ENCODE data around the gene UVRAG. TPM values are rescaled to one million over a fixed set of nuclear protein-coding genes. Genes with fewer than 3 reads are reported as not detected.
"Not testable (repeated sequence)": the region's sequence is repeated elsewhere in the genome, so short reads cannot be mapped to it uniquely, and the experiment has no call there.

Gene UVRAG
- total RNA-seq, 1 experiment from 2014 or later: 16.4 TPM

GRCh38 chr11:75910426-75911145, 95.6 kb downstream of the UVRAG start:
- H3K4me3 ChIP-seq (ENCODE audit: insufficient read depth, low read depth, low read length): no peak overlapping the region
- DNase-seq: no peak
- H3K27me3 ChIP-seq (ENCODE audit: control insufficient read depth, insufficient read depth, low read length): no peaks in the 10 kb centered on the region
- no peaks in the 10 kb centered on the region for H3K36me3 ChIP-seq (replicated peaks; ENCODE audit: control insufficient read depth, insufficient read depth, low read length)

GRCh38 chr11:75911459-75911858, 96.4 kb downstream of the UVRAG start:
- Histone ChIP-seq H3K36me3 (replicated peaks; ENCODE audit: control insufficient read depth, insufficient read depth, low read length) (no peaks in the 10 kb centered on the region), H3K4me3 (ENCODE audit: insufficient read depth, low read depth, low read length) (no peak overlapping the region), H3K27me3 (ENCODE audit: control insufficient read depth, insufficient read depth, low read length) (no peaks in the 10 kb centered on the region)
- no peak for DNase-seq

DNA sequence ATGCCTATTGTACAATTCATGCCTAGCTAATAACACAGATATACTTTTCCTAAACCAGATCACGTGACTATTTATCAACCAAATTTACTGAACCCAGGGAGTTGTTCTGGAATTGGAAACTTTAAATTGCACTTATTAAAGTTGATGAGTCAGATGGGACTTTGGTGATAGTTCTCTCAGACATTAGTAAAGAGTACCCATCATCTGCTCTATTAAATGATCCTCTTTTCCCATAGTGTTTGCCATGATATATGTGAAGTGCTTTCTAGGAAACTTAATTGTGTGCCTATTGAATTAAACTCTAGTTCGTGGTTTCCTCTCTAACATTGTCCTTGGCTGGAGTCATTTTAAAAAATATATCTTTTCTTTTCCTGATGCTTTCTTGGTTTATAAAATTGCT, 99.0 kb downstream of the UVRAG start:
- H3K4me3 ChIP-seq (ENCODE audit: insufficient read depth, low read depth, low read length): no peak overlapping the region
- DNase-seq: no peak
- H3K36me3 ChIP-seq (replicated peaks; ENCODE audit: control insufficient read depth, insufficient read depth, low read length): no peaks in the 10 kb centered on the region
- no peaks in the 10 kb centered on the region for H3K27me3 ChIP-seq (ENCODE audit: control insufficient read depth, insufficient read depth, low read length)

DNA sequence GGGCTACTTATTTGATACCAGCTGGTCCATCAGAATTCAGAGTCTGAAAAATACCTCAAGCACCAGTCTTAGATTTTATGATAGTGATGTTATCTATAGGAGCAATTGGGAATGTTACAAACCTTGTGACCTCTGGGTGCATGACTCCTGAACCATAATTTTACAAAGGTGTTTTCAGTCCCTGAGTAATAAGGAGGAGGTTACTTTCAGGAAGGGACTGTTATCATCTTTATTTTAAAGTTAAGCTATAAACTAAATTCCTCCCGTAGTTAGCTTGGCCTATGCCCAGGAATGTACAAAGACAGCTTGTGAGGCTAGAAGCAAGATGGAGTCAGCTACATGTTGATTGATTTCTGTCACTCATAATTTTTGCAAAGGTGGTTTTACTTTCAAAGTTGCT, 101.9 kb downstream of the UVRAG start:
- Histone ChIP-seq H3K36me3 (replicated peaks; ENCODE audit: control insufficient read depth, insufficient read depth, low read length) (no peaks in the 10 kb centered on the region), H3K27me3 (ENCODE audit: control insufficient read depth, insufficient read depth, low read length) (no peaks in the 10 kb centered on the region), H3K4me3 (ENCODE audit: insufficient read depth, low read depth, low read length) (no peak overlapping the region)
- no peak for DNase-seq

GRCh38 chr11:75918331-75918730, 103.3 kb downstream of the UVRAG start:
- Histone ChIP-seq H3K4me3 (ENCODE audit: insufficient read depth, low read depth, low read length) (no peak overlapping the region), H3K27me3 (ENCODE audit: control insufficient read depth, insufficient read depth, low read length) (no peaks in the 10 kb centered on the region), H3K36me3 (replicated peaks; ENCODE audit: control insufficient read depth, insufficient read depth, low read length) (no peaks in the 10 kb centered on the region)
- no peak for DNase-seq

DNA sequence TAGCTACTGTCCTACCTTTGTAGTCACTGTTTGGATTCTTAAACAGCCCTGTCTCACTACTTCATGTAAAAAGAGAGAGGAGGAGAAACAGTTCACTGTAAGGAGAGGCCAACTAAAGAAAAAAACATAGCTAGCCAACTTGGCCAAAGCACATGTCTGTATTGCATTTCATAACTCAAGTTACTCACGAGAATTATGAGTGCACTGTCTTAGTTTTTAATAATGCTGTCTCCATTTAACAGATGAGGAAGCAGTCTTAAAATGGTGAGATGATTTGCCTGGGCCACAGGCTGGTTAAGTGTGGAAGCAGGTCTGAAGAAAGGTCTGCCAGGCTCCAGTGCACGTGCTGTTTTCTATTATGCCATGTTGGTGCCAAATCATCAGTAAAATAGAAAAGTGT, 104.5 kb downstream of the UVRAG start:
- no peaks in the 10 kb centered on the region for H3K27me3 ChIP-seq (ENCODE audit: control insufficient read depth, insufficient read depth, low read length)
- H3K36me3 ChIP-seq (replicated peaks; ENCODE audit: control insufficient read depth, insufficient read depth, low read length): no peaks in the 10 kb centered on the region
- no peak overlapping the region for H3K4me3 ChIP-seq (ENCODE audit: insufficient read depth, low read depth, low read length)
- DNase-seq: no peak

DNA sequence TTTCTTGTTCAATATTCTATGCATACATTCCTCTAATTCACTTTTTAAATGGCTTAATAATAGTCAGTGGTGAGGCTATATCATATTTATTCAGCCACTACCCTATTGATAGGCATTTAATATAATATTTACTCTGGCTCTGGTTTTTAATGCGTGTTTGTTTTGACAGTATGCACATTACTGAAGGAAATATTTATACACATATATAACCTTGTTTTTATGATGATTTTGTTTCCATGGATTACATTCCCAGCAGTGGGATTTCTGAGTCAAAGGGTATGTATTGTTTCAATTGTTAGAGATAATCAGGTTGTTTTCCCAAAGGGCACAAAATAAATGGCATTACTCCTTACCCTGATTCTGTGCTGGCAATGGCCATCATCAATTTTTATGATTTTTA, 105.8 kb downstream of the UVRAG start:
- no peak for DNase-seq
- Histone ChIP-seq H3K36me3 (replicated peaks; ENCODE audit: control insufficient read depth, insufficient read depth, low read length) (no peaks in the 10 kb centered on the region), H3K4me3 (ENCODE audit: insufficient read depth, low read depth, low read length) (no peak overlapping the region), H3K27me3 (ENCODE audit: control insufficient read depth, insufficient read depth, low read length) (no peaks in the 10 kb centered on the region)

DNA sequence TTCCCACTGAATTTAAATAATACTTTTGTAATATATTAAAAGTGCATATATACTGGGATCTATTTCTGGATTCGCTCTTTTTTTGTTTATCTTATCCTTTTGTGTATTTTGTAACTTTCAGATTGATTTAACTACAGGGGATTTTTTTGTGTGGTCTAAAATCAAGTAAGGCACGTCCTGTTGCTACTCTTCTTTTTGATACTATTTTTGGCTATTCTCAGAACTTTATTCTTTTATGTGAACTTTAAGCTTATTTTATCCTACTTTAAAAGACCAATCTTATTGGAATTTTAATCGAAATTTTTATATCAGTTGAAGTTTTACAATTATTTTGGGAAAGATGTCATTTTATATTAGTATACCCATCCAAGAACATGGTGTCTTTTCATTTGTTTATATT, 106.8 kb downstream of the UVRAG start:
- no peak for DNase-seq
- Histone ChIP-seq H3K36me3 (replicated peaks; ENCODE audit: control insufficient read depth, insufficient read depth, low read length) (no peaks in the 10 kb centered on the region), H3K4me3 (ENCODE audit: insufficient read depth, low read depth, low read length) (no peak overlapping the region), H3K27me3 (ENCODE audit: control insufficient read depth, insufficient read depth, low read length) (no peaks in the 10 kb centered on the region)

GRCh38 chr11:75924966-75925784, 110.2 kb downstream of the UVRAG start:
- Histone ChIP-seq H3K4me3 (ENCODE audit: insufficient read depth, low read depth, low read length) (no peak overlapping the region), H3K27me3 (ENCODE audit: control insufficient read depth, insufficient read depth, low read length) (no peaks in the 10 kb centered on the region), H3K36me3 (replicated peaks; ENCODE audit: control insufficient read depth, insufficient read depth, low read length) (no peaks in the 10 kb centered on the region)
- no peak for DNase-seq

DNA sequence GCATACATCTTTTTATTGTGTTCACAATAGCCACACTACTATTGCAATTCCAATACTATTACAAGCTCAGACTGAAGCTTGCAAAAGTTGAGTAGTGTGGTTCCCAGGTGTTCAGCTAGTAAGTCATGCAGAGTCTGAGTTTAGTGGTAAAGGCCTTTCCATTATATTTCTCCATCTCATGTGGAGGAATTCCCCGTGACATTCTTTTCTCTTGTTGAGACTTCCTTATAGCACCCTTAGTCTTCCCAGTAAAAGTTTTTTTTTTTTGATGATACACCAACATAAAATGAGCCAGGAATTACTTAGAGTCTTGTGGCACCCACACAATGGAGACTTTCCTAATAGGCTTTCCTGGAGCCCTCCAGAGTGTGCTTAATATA, 110.8 kb downstream of the UVRAG start:
- no peak overlapping the region for H3K4me3 ChIP-seq (ENCODE audit: insufficient read depth, low read depth, low read length)
- no peaks in the 10 kb centered on the region for H3K27me3 ChIP-seq (ENCODE audit: control insufficient read depth, insufficient read depth, low read length)
- no peaks in the 10 kb centered on the region for H3K36me3 ChIP-seq (replicated peaks; ENCODE audit: control insufficient read depth, insufficient read depth, low read length)
- DNase-seq: no peak

DNA sequence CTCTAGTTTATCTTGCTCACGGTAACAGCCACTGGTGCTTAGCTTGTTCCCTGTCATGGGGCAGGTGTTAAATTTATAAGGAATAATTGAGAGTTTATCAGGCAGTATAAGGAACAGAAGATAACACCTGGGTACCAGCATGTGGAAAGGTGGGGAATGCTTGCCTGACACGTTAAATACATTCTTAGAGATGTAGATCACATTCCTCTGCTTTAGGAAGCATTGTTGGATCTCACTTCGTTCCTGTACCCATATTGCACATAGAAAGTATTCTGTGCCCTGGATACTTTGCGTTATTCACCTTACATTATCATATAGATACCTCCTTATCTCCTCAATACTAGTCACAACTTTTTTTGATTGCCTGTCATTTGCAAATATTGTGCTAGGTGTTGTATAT, 114.7 kb downstream of the UVRAG start:
- H3K27me3 ChIP-seq (ENCODE audit: control insufficient read depth, insufficient read depth, low read length): no peaks in the 10 kb centered on the region
- DNase-seq: no peak
- no peak overlapping the region for H3K4me3 ChIP-seq (ENCODE audit: insufficient read depth, low read depth, low read length)
- H3K36me3 ChIP-seq (replicated peaks; ENCODE audit: control insufficient read depth, insufficient read depth, low read length): no peaks in the 10 kb centered on the region

GRCh38 chr11:75930534-75930933, 115.5 kb downstream of the UVRAG start:
- H3K4me3 ChIP-seq (ENCODE audit: insufficient read depth, low read depth, low read length): no peak overlapping the region
- H3K27me3 ChIP-seq (ENCODE audit: control insufficient read depth, insufficient read depth, low read length): no peaks in the 10 kb centered on the region
- no peaks in the 10 kb centered on the region for H3K36me3 ChIP-seq (replicated peaks; ENCODE audit: control insufficient read depth, insufficient read depth, low read length)
- no peak for DNase-seq

GRCh38 chr11:75931124-75931523, 116.1 kb downstream of the UVRAG start:
- no peak for DNase-seq
- no peaks in the 10 kb centered on the region for H3K36me3 ChIP-seq (replicated peaks; ENCODE audit: control insufficient read depth, insufficient read depth, low read length)
- H3K4me3 ChIP-seq (ENCODE audit: insufficient read depth, low read depth, low read length): no peak overlapping the region
- H3K27me3 ChIP-seq (ENCODE audit: control insufficient read depth, insufficient read depth, low read length): no peaks in the 10 kb centered on the region

DNA sequence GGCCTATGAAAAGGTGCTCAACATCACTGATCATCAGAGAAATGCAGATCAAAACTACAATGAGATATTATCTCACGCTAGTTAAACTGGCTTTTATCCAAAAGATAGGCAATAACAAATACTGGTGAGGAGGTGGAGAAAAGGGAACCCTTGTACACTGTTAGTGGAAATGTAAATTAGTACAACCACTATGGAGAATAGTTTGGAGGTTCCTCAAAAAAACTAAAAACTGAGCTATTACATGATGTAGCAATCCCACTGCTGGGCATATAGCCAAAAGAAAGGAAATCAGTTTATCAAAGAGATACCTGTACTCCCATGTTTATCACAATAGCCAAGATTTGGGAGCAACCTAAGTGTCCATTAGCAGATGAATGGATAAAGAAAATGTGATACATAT, 118.7 kb downstream of the UVRAG start:
- not testable (repeated sequence) for H3K4me3 ChIP-seq (ENCODE audit: insufficient read depth, low read depth, low read length); DNase-seq; H3K36me3 ChIP-seq (replicated peaks; ENCODE audit: control insufficient read depth, insufficient read depth, low read length); H3K27me3 ChIP-seq (ENCODE audit: control insufficient read depth, insufficient read depth, low read length)

GRCh38 chr11:75934851-75935250, 119.8 kb downstream of the UVRAG start:
- Histone ChIP-seq H3K27me3 (ENCODE audit: control insufficient read depth, insufficient read depth, low read length) (no peaks in the 10 kb centered on the region), H3K4me3 (ENCODE audit: insufficient read depth, low read depth, low read length) (no peak overlapping the region), H3K36me3 (replicated peaks; ENCODE audit: control insufficient read depth, insufficient read depth, low read length) (no peaks in the 10 kb centered on the region)
- DNase-seq: no peak

Measured in H7 (cell line).